Osteocyte (in vitro differentiated cells): ENCODE results near the gene MYPOP. TPM values are rescaled to one million over a fixed set of nuclear protein-coding genes. Genes with fewer than 3 reads are reported as not detected.

ENCODE experiments used
- DNase-seq: peaks from one replicate; pipeline ENCODE4 v3.0.0; 2021; ENCODE audit warnings: mixed read lengths; ENCODE audit not compliant: unreplicated experiment; ENCODE audit errors: extremely low spot score
- H3K27ac Mint-ChIP-seq: one replicate; pipeline ENCODE4 v1.8.0; 2021; ENCODE audit warnings: mild to moderate bottlenecking, mixed read lengths; ENCODE audit not compliant: unreplicated experiment
- H3K27me3 Mint-ChIP-seq: one replicate; pipeline ENCODE4 v1.8.0; 2021; ENCODE audit warnings: mixed read lengths; ENCODE audit not compliant: unreplicated experiment
- H3K36me3 Mint-ChIP-seq: one replicate; pipeline ENCODE4 v1.8.0; 2021; ENCODE audit warnings: mixed read lengths; ENCODE audit not compliant: unreplicated experiment
- H3K4me1 Mint-ChIP-seq: one replicate; pipeline ENCODE4 v1.8.0; 2021; ENCODE audit warnings: mixed read lengths; ENCODE audit not compliant: unreplicated experiment
- H3K4me3 Mint-ChIP-seq: one replicate; pipeline ENCODE4 v1.8.0; 2021; ENCODE audit warnings: mild to moderate bottlenecking, moderate library complexity, mixed read lengths; ENCODE audit not compliant: unreplicated experiment
- H3K9me3 Mint-ChIP-seq: one replicate; pipeline ENCODE4 v1.8.0; 2021; ENCODE audit warnings: mixed read lengths; ENCODE audit not compliant: unreplicated experiment
- CTCF ChIP-seq: fragments of 200-600 bp; sonication (generic); IDR thresholded peaks from 2 replicates; pipeline ENCODE4 v1.5.0; 2021; ENCODE audit warnings: antibody characterized with exemption, mild to moderate bottlenecking, moderate library complexity
- total RNA-seq: library from RNA; stranded (reverse); gene quantifications from 2 replicates; pipeline ENCODE4 v1.2.1, GENCODE V29; 2021

Gene MYPOP
- total RNA-seq, 1 donor from 2014 or later = 10.4 TPM

- no peaks in the 10 kb centered on the region for H3K27me3 Mint-ChIP-seq
- TF ChIP-seq CTCF = no peak
- no peak overlapping the region for H3K4me3 Mint-ChIP-seq
- no peaks in the 10 kb centered on the region for H3K9me3 Mint-ChIP-seq
- DNase-seq = no peak
- H3K27ac Mint-ChIP-seq = no peak overlapping the region
- H3K36me3 Mint-ChIP-seq = peaks cover 24% of the 10 kb centered on the region
- no peaks in the 10 kb centered on the region for H3K4me1 Mint-ChIP-seq
Measured at GRCh38 chr19:45852983-45853382, 49.4 kb downstream of the MYPOP start.

DNA sequence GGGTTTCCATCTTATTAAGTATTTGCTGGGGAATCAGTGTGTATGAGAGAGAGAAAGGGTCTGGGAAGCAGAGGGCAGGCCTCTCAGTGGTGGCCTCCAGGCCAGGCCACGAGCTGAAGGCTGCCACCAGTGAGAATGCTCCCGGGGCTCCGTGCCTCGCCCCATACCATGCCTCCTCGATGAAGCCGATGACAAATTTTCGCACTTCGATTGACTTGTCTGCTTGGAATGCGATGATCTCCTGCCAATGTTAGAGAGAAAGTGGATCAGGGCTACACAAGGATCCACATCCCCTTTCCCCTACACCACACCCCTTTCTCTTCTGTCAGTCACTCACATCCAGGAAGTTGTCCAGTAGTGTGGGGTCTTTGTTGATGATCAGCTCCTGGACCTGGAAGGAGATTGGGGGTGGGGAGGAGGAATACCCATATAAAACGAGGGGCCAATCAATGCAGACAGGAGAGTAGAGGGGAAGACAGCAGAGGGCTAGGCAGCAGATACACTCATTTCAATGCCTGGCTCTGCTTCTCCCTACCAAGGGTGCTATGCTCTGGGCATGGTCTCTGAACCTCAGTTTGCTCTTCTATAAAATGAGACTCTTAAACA is 50.2 kb downstream of the MYPOP start:
- no peak for DNase-seq
- H3K4me3 Mint-ChIP-seq = no peak overlapping the region
- peaks cover 27% of the 10 kb centered on the region for H3K36me3 Mint-ChIP-seq
- H3K27me3 Mint-ChIP-seq = no peaks in the 10 kb centered on the region
- no peak for TF ChIP-seq CTCF
- H3K4me1 Mint-ChIP-seq = no peaks in the 10 kb centered on the region
- H3K9me3 Mint-ChIP-seq = no peaks in the 10 kb centered on the region
- no peak overlapping the region for H3K27ac Mint-ChIP-seq

DNA sequence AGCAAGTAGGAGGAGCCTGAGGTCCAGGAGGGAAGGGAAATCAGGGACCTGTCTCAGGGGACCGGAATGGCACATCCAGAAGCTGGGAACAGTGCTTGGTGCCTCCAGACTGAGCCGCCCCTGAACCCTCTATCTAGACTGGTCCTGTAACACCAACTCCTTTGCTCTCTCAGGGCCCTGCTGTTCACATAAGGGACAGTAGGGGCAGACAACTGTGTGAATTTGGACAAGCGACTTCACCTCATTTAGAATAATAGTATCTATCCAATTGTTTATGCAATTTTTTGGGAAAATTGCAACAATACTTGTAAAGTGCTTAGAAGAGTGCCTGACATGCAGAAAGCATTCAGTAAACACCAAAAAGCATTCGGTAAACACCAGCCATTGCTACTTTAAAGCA is 53.5 kb downstream of the MYPOP start:
- no peaks in the 10 kb centered on the region for H3K4me1 Mint-ChIP-seq
- no peak for DNase-seq
- peaks cover 40% of the 10 kb centered on the region for H3K36me3 Mint-ChIP-seq
- no peaks in the 10 kb centered on the region for H3K9me3 Mint-ChIP-seq
- no peak overlapping the region for H3K4me3 Mint-ChIP-seq
- no peak overlapping the region for H3K27ac Mint-ChIP-seq
- peak; percentile 21 for TF ChIP-seq CTCF
- H3K27me3 Mint-ChIP-seq = no peaks in the 10 kb centered on the region

GRCh38 chr19:45847663-45848062 is 54.8 kb downstream of the MYPOP start:
- Mint-ChIP-seq H3K27me3 (no peaks in the 10 kb centered on the region), H3K27ac (no peak overlapping the region), H3K4me3 (no peak overlapping the region), H3K36me3 (peaks cover 47% of the 10 kb centered on the region), H3K4me1 (no peaks in the 10 kb centered on the region), H3K9me3 (no peaks in the 10 kb centered on the region)
- no peak for TF ChIP-seq CTCF
- no peak for DNase-seq

DNA sequence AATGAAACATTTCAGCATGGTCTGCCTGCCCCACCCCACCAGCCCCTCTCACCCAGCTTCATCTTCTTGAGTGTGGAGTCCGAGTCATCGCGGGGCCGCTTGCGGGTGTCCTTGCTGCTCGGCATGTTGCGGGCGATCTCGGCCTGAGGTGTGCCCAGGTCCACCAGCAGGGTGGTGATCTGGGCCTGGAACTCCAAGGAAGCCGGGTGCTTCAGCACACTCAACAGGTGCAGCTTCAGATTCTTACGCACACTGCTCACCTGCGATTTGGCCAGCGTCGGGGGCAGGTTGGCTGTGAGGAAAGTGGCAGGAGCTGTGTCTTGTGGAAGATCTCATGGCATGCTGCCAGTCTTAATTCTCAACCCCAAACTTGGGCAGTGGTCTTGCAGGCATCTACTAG is 60.2 kb downstream of the MYPOP start:
- Mint-ChIP-seq H3K36me3 (peaks cover 66% of the 10 kb centered on the region), H3K4me3 (no peak overlapping the region), H3K9me3 (no peaks in the 10 kb centered on the region), H3K27ac (no peak overlapping the region), H3K27me3 (no peaks in the 10 kb centered on the region), H3K4me1 (no peaks in the 10 kb centered on the region)
- no peak for DNase-seq
- TF ChIP-seq CTCF = no peak

Other genes with a start within 250 kb of the MYPOP start
- gene GIPR, start 234.4 kb downstream of the MYPOP start, total RNA-seq = 0.81 and 1.3 TPM in 2 replicates
- 366 and 397 TPM in 2 replicates for gene SNRPD2, start 210.7 kb downstream of the MYPOP start, total RNA-seq
- gene QPCTL, start 209.9 kb downstream of the MYPOP start, total RNA-seq = 14.0 TPM in 2 replicates
- 16.0 and 18.3 TPM in 2 replicates for gene FBXO46, start 171.7 kb downstream of the MYPOP start, total RNA-seq
- gene MEIOSIN, start 169.2 kb downstream of the MYPOP start, total RNA-seq = not detected in 2 replicates
- gene SIX5, start 133.4 kb downstream of the MYPOP start, total RNA-seq = 34.2 and 35.4 TPM in 2 replicates
- gene DMPK, start 120.1 kb downstream of the MYPOP start, total RNA-seq = 76.6 and 86.9 TPM in 2 replicates
- 79.2 and 91.0 TPM in 2 replicates for gene DMWD, start 109.8 kb downstream of the MYPOP start, total RNA-seq
- gene RSPH6A, start 87.3 kb downstream of the MYPOP start, total RNA-seq = 0.30 and 0.42 TPM in 2 replicates
- gene SYMPK, start 39.5 kb downstream of the MYPOP start, total RNA-seq = 67.2 and 72.1 TPM in 2 replicates
- not detected in 2 replicates for gene FOXA3, start 38.3 kb downstream of the MYPOP start, total RNA-seq
- gene IRF2BP1, start 16.5 kb downstream of the MYPOP start, total RNA-seq = 29.4 and 30.9 TPM in 2 replicates
- not detected in 2 replicates for gene NANOS2, start 12.2 kb upstream of the MYPOP start, total RNA-seq
- not detected in 2 replicates for gene NOVA2, start 71.3 kb upstream of the MYPOP start, total RNA-seq
- gene CCDC61, start 92.9 kb upstream of the MYPOP start, total RNA-seq = 12.4 and 13.8 TPM in 2 replicates
- not detected in 2 replicates for gene PGLYRP1, start 120.4 kb upstream of the MYPOP start, total RNA-seq
- not detected in 2 replicates for gene IGFL4, start 138.4 kb upstream of the MYPOP start, total RNA-seq
- gene IGFL3, start 222.1 kb upstream of the MYPOP start, total RNA-seq = not detected in 2 replicates
- gene IGFL2, start 245.6 kb upstream of the MYPOP start, total RNA-seq = not detected in 2 replicates